Endothelial cell of umbilical vein (primary cell): ENCODE data around the gene VSTM2B. TPM values are rescaled to one million over a fixed set of nuclear protein-coding genes. Genes with fewer than 3 reads are reported as not detected.

Source experiments
- BruUV-seq: library from RNA; stranded (reverse); fragments of 400-500 nt; replicated peaks from 2 replicates; lab custom pipeline; 2021; lab: Mats Ljungman, UMichigan
- CTCF ChIA-PET: fragments of 300-600, 350-600 bp; sonication (Branson Sonifier 250); formaldehyde crosslinking; loops from one replicate; lab custom pipeline; 2021; ENCODE audit warnings: antibody characterized with exemption, inconsistent platforms; lab: Charles Lee
- POLR2A ChIA-PET: fragments of 300-600, 350-600 bp; sonication (Branson Sonifier 250); formaldehyde crosslinking; loops from one replicate; lab custom pipeline; 2021; ENCODE audit warnings: antibody characterized with exemption, inconsistent platforms; lab: Charles Lee
- DNase-seq: peaks from one replicate; pipeline ENCODE4 v3.0.0-alpha.2; 2011; ENCODE audit warnings: low read depth, low spot score
- FAIRE-seq: peaks from 2 replicates; lab custom pipeline; 2011; peaks lifted over from hg19 to GRCh38; lab: Jason Lieb, UNC
- H2AFZ ChIP-seq: 2 replicates; pipeline ENCODE4 v1.6.0; 2012; ENCODE audit warnings: low read depth, low read length, control low read depth, inconsistent platforms
- H3K27ac ChIP-seq: 2 replicates; pipeline ENCODE4 v1.5.1; 2011; ENCODE audit warnings: low read depth, mild to moderate bottlenecking, control low read depth, low read length, moderate library complexity; ENCODE audit not compliant: insufficient read depth
- H3K27me3 ChIP-seq, 2 experiments: 2 replicates each; pipeline versions ENCODE4 v1.6.0 to v1.6.1; 2011; ENCODE audit warnings: low read length in 2 of 2, mixed read lengths in 1 of 2; ENCODE audit not compliant: control insufficient read depth in 2 of 2, insufficient read depth in 2 of 2
- H3K36me3 ChIP-seq, 2 experiments: 2 replicates in 1 of 2; 3 replicates in 1 of 2; pipeline ENCODE4 v1.5.1; 2011; ENCODE audit warnings: low read length in 2 of 2, mild to moderate bottlenecking in 1 of 2, moderate library complexity in 1 of 2; ENCODE audit not compliant: control insufficient read depth in 2 of 2, insufficient read depth in 2 of 2; ENCODE audit errors: extremely low read depth in 1 of 2
- H3K4me1 ChIP-seq: 3 replicates; pipeline ENCODE4 v1.5.1; 2011; ENCODE audit warnings: mild to moderate bottlenecking, low read length; ENCODE audit not compliant: control insufficient read depth, insufficient read depth; ENCODE audit errors: extremely low read depth
- H3K4me2 ChIP-seq: 2 replicates; pipeline ENCODE4 v1.6.1; 2011; ENCODE audit warnings: low read length, control low read depth, mixed read lengths; ENCODE audit not compliant: insufficient read depth
- H3K4me3 ChIP-seq, 3 experiments: fragments of 200-600 bp in 1 of 3; sonication (generic), shearing (Covaris generic) in 1 of 3; replicated peaks in 1 of 3; 2 replicates each; pipeline ENCODE4 v1.5.1; 2011 to 2016; ENCODE audit warnings: control low read depth in 3 of 3, low read length in 3 of 3, mild to moderate bottlenecking in 2 of 3, inconsistent platforms in 1 of 3, low read depth in 1 of 3, moderate library complexity in 1 of 3; ENCODE audit not compliant: insufficient read depth in 1 of 3
- H3K79me2 ChIP-seq: 2 replicates; pipeline ENCODE4 v1.6.0; 2012; ENCODE audit warnings: low read length, inconsistent platforms; ENCODE audit not compliant: control insufficient read depth, insufficient read depth
- H3K9ac ChIP-seq: replicated peaks from 2 replicates; pipeline ENCODE3; 2011; ENCODE audit warnings: low read length, control low read depth; ENCODE audit not compliant: insufficient read depth; ENCODE audit errors: extremely low read depth
- H3K9me1 ChIP-seq: replicated peaks from 3 replicates; pipeline ENCODE4 v1.6.0; 2011; ENCODE audit warnings: mild to moderate bottlenecking, low read length; ENCODE audit not compliant: control insufficient read depth, insufficient read depth; ENCODE audit errors: extremely low read depth
- H3K9me3 ChIP-seq: replicated peaks from 2 replicates; pipeline ENCODE4 v1.5.1; 2012; ENCODE audit warnings: low read length, inconsistent platforms; ENCODE audit not compliant: control insufficient read depth, insufficient read depth
- H4K20me1 ChIP-seq: replicated peaks from 2 replicates; pipeline ENCODE3; 2011; ENCODE audit warnings: mild to moderate bottlenecking, low read length; ENCODE audit not compliant: control insufficient read depth, insufficient read depth; ENCODE audit errors: extremely low read depth
- EZH2 ChIP-seq: IDR thresholded peaks from 2 replicates; pipeline ENCODE4 v1.6.1; 2012; ENCODE audit warnings: borderline replicate concordance, low read depth, mild to moderate bottlenecking, moderate library complexity, low read length, inconsistent platforms; ENCODE audit not compliant: severe bottlenecking
- FOS ChIP-seq: IDR thresholded peaks from 2 replicates; pipeline ENCODE4 v1.6.1; 2011; ENCODE audit warnings: mild to moderate bottlenecking, low read length, moderate library complexity, borderline replicate concordance; ENCODE audit not compliant: insufficient read depth
- GATA2 ChIP-seq: IDR thresholded peaks from 2 replicates; pipeline ENCODE4 v1.7.0; 2011; ENCODE audit warnings: low read depth, mild to moderate bottlenecking, moderate library complexity, mixed read lengths, low read length; ENCODE audit not compliant: insufficient read length, insufficient read depth
- JUN ChIP-seq: IDR thresholded peaks from 2 replicates; pipeline ENCODE4 v1.6.1; 2011; ENCODE audit warnings: borderline replicate concordance, low read depth; ENCODE audit not compliant: insufficient read length, insufficient read depth
- MAX ChIP-seq: IDR thresholded peaks from 2 replicates; pipeline ENCODE4 v1.6.1; 2011; ENCODE audit not compliant: insufficient read depth, insufficient read length
- MYC ChIP-seq: IDR thresholded peaks from one replicate; pipeline ENCODE4 v1.6.1; 2011; ENCODE audit warnings: mild to moderate bottlenecking, low read depth, low read length
- POLR2A ChIP-seq: IDR thresholded peaks from 2 replicates; pipeline ENCODE4 v1.6.1; 2012; ENCODE audit warnings: low read depth, mild to moderate bottlenecking, control low read depth, low read length
- POLR2AphosphoS5 ChIP-seq: IDR thresholded peaks from 2 replicates; pipeline ENCODE4 v1.6.1; 2012; ENCODE audit warnings: low read depth, mild to moderate bottlenecking, control low read depth, low read length, moderate library complexity; ENCODE audit not compliant: insufficient read depth
- dilution Hi-C: fragments of 300-500 bp; cut with MboI; formaldehyde crosslinking; loops from one replicate; pipeline ENCODE4 v1.15.0; 2019; ENCODE audit warnings: low sequenced_read_pairs; ENCODE audit not compliant: extremely low pct_ligation_motif_present
- intact Hi-C: fragments of 100-400 bp; cut with micrococcal nuclease; formaldehyde crosslinking; loops from one replicate; pipeline ENCODE4 v1.10.0; 2022
- polyA plus RNA-seq, 4 experiments: library from polyadenylated mRNA; depleted of rRNA in 3 of 4; stranded (reverse) in 3 of 4; unstranded in 1 of 4; fragments of >200 nt; gene quantifications; 2 replicates each; pipeline versions ENCODE4 v1.2.1 to v1.2.3, GENCODE V29; 2011 to 2012; ENCODE audit warnings: missing spikeins in 1 of 4
- total RNA-seq: library from RNA; stranded (reverse); gene quantifications from 2 replicates; pipeline ENCODE4 v1.2.3, GENCODE V29; 2021
- TF ChIP-seq, protein P1 (sequence below), 2 donors: IDR thresholded peaks; 1 replicate in 1 of 2; 2 replicates in 1 of 2; pipeline ENCODE4 v1.5.1; 2011; ENCODE audit warnings: low read length in 2 of 2, mild to moderate bottlenecking in 2 of 2, moderate library complexity in 2 of 2, control low read depth in 1 of 2, inconsistent platforms in 1 of 2, low read depth in 1 of 2; ENCODE audit not compliant: insufficient read depth in 1 of 2; ENCODE audit errors: extremely low read depth in 1 of 2

VSTM2B gene
- total and polyA plus RNA-seq, 2 donors (not counting 3 experiments of a cell fraction or from before 2014, with no cell fraction given) = not detected

- ChIA-PET CTCF (no interaction called here), POLR2A (no interaction called here)
- BruUV-seq = no TSS peak
- peaks cover 2% of the 10 kb centered on the region for H3K9me3 ChIP-seq
- FAIRE-seq (no peak), DNase-seq (no peak)
- no peaks in the 10 kb centered on the region for H3K79me2 ChIP-seq
- H3K36me3 ChIP-seq = no peaks in the 10 kb centered on the region
- TF ChIP-seq GATA2 (no peak), FOS (no peak), JUN (no peak), POLR2A (no peak), EZH2 (no peak), POLR2AphosphoS5 (no peak), MYC (no peak), MAX (no peak)
- TF ChIP-seq, protein P1, sequence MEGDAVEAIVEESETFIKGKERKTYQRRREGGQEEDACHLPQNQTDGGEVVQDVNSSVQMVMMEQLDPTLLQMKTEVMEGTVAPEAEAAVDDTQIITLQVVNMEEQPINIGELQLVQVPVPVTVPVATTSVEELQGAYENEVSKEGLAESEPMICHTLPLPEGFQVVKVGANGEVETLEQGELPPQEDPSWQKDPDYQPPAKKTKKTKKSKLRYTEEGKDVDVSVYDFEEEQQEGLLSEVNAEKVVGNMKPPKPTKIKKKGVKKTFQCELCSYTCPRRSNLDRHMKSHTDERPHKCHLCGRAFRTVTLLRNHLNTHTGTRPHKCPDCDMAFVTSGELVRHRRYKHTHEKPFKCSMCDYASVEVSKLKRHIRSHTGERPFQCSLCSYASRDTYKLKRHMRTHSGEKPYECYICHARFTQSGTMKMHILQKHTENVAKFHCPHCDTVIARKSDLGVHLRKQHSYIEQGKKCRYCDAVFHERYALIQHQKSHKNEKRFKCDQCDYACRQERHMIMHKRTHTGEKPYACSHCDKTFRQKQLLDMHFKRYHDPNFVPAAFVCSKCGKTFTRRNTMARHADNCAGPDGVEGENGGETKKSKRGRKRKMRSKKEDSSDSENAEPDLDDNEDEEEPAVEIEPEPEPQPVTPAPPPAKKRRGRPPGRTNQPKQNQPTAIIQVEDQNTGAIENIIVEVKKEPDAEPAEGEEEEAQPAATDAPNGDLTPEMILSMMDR (IDR thresholded peaks at IDR 0.05; ENCODE audit: extremely low read depth in 1 of 2, insufficient read depth in 1 of 2, low read depth in 1 of 2, low read length in 2 of 2) = no peak
- intact Hi-C loops = no loop called here
- H2AFZ ChIP-seq = no peak overlapping the region
- dilution Hi-C loops = no loop called here
- no peak overlapping the region for H3K4me2 ChIP-seq
- H3K4me3 ChIP-seq = no peak overlapping the region
- H3K9me1 ChIP-seq = no peaks in the 10 kb centered on the region
- H4K20me1 ChIP-seq = no peaks in the 10 kb centered on the region
- H3K27ac ChIP-seq = no peak overlapping the region
- H3K4me1 ChIP-seq = no peaks in the 10 kb centered on the region
- no peak overlapping the region for H3K9ac ChIP-seq
- H3K27me3 ChIP-seq = no peaks in the 10 kb centered on the region
Observed at GRCh38 chr19:29480507-29480906, 45.3 kb upstream of the VSTM2B start.
